Activated T-cell treated with anti-CD3 and anti-CD28 coated beads, Interleukin-2, amount 50 U/mL, for 24 hours (primary cell): ENCODE data around the gene TTLL1.

Experiments used
- DNase-seq: peaks from one replicate; pipeline ENCODE4 v3.0.0-alpha.2; 2020
- H3K27ac Mint-ChIP-seq: 2 replicates; pipeline ENCODE4 v1.8.0; 2020; ENCODE audit warnings: mild to moderate bottlenecking, mixed read lengths
- H3K27me3 Mint-ChIP-seq: 2 replicates; pipeline ENCODE4 v1.8.0; 2020; ENCODE audit warnings: mixed read lengths
- H3K36me3 Mint-ChIP-seq: 2 replicates; pipeline ENCODE4 v1.8.0; 2020; ENCODE audit warnings: low read depth, mixed read lengths
- H3K4me1 Mint-ChIP-seq: 2 replicates; pipeline ENCODE4 v1.8.0; 2020; ENCODE audit warnings: low read depth, mixed read lengths
- H3K4me3 Mint-ChIP-seq: 2 replicates; pipeline ENCODE4 v1.8.0; 2020; ENCODE audit warnings: mild to moderate bottlenecking, moderate library complexity, mixed read lengths
- H3K9me3 Mint-ChIP-seq: 2 replicates; pipeline ENCODE4 v1.8.0; 2020; ENCODE audit warnings: mixed read lengths

Gene TTLL1

DNA sequence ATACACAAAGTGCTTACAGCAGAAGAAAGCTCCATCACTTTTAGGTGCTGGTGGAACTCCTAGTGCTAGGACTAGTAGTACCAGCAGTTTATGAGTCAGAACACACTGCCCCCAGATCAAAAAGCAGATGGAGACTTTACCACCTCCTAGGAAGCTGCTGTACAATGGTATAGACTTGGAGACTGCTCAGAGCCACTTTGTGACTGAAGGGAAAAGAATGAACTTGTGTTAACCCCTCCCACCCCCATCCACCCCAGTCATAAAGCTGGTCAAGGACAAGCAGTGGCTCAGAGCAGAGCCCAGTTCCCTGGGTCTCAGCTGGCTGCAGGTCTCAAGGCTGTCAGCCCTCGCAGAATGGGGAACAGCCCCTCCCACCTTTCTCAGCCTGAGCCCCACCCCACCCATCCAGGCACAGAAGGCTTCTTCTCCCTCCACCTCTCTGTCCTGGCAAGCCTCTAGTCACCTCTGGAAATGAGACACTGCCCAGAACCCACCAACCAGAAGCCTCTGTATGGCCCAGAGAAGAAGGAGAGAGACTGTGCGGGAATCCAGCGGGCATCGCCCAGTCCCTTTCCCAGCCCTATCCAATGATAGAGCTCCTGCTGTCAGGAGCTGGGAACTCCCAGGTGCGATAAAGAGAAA lies 98.1 kb downstream of the TTLL1 start:
- no peaks in the 10 kb centered on the region for H3K9me3 Mint-ChIP-seq
- H3K36me3 Mint-ChIP-seq: peaks cover 12% of the 10 kb centered on the region
- no peaks in the 10 kb centered on the region for H3K27me3 Mint-ChIP-seq
- peaks cover 40% of the 10 kb centered on the region for H3K4me1 Mint-ChIP-seq
- no peak for DNase-seq
- no peak overlapping the region for H3K4me3 Mint-ChIP-seq
- H3K27ac Mint-ChIP-seq: no peak overlapping the region

DNA sequence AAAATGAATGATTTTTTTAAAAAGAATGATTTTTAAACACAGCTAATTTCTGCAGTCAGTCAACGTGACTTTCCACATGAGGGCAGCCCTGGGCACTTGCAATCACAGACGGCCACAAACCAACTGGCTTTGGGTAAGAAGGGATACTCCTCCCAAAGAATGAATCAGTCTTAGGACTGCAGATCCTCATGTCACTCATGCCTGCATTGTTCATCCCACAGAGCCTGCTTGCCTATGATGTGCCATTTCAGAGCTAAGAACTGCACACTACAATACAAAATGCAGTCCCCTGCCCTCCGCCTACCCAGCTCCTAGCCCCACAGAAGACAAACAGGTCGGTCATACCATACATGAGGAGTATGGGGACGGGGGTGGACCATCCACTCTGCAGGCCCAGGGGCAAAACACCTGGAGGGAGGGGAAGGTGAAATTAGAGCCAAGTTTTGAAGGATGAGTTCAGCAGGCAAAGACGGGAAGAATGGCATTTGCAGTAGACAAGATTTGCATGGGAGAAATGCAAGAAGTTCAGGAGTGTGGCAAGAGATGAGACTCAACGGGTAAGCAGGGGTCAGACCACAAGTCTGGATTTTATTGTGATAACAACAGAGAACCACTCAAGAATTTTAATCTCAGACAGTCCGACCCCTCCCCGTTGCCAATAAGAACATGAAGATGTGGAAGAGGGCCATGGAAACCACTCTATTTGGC lies 98.9 kb downstream of the TTLL1 start:
- Mint-ChIP-seq H3K36me3 (peaks cover 12% of the 10 kb centered on the region), H3K27me3 (no peaks in the 10 kb centered on the region), H3K27ac (no peak overlapping the region), H3K9me3 (no peaks in the 10 kb centered on the region), H3K4me3 (no peak overlapping the region), H3K4me1 (peaks cover 41% of the 10 kb centered on the region)
- DNase-seq: no peak
